GM12873 (cell line): ENCODE data around the gene HSD11B2.

Experiments
- TF ChIP-seq, protein P1 (sequence below): IDR thresholded peaks from 2 replicates; pipeline ENCODE4 v1.5.1; 2012; ENCODE audit warnings: low read depth, mild to moderate bottlenecking, moderate library complexity, low read length, control low read depth; ENCODE audit not compliant: insufficient read depth; ENCODE audit errors: missing control alignments

HSD11B2 gene

DNA sequence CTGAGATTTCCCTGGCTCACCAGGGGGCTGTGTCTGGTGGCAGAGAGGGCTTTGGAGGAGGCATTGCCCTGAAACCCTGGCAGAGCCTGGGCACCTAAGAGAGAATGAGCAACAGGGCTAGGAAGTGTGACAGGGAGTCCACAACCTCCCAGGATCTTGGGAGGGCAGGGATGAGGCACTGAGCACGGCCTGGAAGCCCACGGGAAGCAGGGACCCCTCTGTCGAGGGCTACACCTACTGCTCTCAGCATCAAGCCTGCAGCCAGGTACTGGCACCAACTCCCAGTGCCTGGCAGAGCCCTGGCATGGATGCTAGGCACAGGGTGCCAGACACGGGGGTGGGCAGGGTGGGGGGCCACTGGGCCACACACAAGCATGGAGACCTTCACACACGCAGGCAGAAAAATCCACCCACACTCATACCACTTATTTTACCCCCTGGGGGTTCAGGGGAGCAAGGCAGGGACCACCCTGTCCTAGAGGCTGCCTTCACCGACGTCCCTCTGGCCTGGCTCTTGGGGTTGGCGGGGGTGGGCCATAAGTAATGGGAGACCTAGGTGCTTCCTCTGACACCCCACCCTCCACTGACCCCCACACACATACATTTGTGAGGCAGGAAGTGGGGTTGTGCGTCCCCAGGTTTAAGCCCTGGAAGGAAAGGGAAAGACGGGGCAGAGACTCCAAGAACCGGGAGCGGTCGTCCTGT, 970 bp upstream of the HSD11B2 start:
- TF ChIP-seq, protein P1, sequence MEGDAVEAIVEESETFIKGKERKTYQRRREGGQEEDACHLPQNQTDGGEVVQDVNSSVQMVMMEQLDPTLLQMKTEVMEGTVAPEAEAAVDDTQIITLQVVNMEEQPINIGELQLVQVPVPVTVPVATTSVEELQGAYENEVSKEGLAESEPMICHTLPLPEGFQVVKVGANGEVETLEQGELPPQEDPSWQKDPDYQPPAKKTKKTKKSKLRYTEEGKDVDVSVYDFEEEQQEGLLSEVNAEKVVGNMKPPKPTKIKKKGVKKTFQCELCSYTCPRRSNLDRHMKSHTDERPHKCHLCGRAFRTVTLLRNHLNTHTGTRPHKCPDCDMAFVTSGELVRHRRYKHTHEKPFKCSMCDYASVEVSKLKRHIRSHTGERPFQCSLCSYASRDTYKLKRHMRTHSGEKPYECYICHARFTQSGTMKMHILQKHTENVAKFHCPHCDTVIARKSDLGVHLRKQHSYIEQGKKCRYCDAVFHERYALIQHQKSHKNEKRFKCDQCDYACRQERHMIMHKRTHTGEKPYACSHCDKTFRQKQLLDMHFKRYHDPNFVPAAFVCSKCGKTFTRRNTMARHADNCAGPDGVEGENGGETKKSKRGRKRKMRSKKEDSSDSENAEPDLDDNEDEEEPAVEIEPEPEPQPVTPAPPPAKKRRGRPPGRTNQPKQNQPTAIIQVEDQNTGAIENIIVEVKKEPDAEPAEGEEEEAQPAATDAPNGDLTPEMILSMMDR = no peak

DNA sequence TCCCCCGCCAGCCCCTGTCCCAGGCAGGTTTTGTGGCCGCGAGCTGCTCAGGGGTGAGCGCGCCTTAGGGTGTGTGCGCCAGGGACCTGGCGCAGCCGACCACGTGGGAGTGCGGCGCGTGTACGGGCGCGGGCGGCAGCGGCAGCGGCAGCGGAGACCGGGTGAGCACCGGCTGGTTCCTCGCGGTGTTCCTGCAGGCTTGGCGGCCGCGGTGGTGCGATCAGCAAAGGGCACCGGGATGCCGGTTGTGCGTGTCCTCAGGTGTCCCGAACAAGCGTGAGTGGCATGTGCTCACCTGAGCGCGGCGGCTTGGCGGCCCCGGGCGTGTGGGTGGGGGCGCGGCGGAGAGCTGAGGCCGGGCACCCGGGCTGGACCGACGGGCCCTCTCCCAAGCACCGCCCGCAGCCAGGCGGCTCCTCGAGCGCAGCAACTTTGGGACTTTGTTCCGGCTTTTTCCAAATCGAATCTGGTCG, 381 bp upstream of the HSD11B2 start:
- TF ChIP-seq, protein P1 = no peak

- TF ChIP-seq, protein P1 = no peak
Observed at GRCh38 chr16:67431775-67432505, 1.0 kb downstream of the HSD11B2 start.

DNA sequence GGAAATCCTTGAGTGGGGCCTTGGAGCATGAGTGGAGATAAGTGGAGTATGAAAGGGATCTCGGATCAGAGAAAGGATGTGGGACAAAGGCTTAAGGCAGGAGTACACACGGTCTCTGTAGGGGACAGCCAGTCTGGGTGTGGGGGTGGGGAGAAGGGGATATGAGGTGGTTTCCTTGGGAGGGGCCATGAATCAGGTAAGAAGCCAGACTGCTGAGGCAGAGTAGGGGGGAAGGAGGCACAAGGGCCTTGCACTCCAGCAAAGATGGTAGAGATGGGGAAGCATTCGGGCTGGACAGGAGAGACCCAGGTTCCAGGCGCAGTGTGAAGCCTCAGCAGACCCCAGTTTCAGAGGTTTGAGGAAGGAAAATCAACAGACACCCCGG, 1.6 kb downstream of the HSD11B2 start:
- TF ChIP-seq, protein P1 = no peak

- TF ChIP-seq, protein P1 = no peak
Observed at GRCh38 chr16:67433131-67433719, 2.3 kb downstream of the HSD11B2 start.

GRCh38 chr16:67435758-67436164, 4.8 kb downstream of the HSD11B2 start:
- TF ChIP-seq, protein P1 = no peak

DNA sequence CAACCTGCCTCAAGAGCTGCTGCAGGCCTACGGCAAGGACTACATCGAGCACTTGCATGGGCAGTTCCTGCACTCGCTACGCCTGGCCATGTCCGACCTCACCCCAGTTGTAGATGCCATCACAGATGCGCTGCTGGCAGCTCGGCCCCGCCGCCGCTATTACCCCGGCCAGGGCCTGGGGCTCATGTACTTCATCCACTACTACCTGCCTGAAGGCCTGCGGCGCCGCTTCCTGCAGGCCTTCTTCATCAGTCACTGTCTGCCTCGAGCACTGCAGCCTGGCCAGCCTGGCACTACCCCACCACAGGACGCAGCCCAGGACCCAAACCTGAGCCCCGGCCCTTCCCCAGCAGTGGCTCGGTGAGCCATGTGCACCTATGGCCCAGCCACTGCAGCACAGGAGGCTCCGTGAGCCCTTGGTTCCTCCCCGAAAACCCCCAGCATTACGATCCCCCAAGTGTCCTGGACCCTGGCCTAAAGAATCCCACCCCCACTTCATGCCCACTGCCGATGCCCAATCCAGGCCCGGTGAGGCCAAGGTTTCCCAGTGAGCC, 5.8 kb downstream of the HSD11B2 start:
- TF ChIP-seq, protein P1 = no peak
